A673 (cell line): ENCODE measurements around the gene SOBP. TPM values are rescaled to one million over a fixed set of nuclear protein-coding genes. Genes with fewer than 3 reads are reported as not detected.
A peak's percentile ranks its signal among the peaks of the same experiment; 100 is the strongest.

Experiments used
- BruUV-seq: library from RNA; stranded (reverse); fragments of 400-500 nt; replicated peaks from 2 replicates; lab custom pipeline; 2021; lab: Mats Ljungman, UMichigan
- CTCF ChIA-PET: fragments of 300-600 bp; sonication (Branson Sonifier 250); formaldehyde crosslinking; loops from one replicate; lab custom pipeline; 2022; ENCODE audit warnings: antibody characterized with exemption; lab: Charles Lee
- POLR2A ChIA-PET: fragments of 300-600 bp; sonication (Branson Sonifier 250); formaldehyde crosslinking; loops from one replicate; lab custom pipeline; 2022; ENCODE audit warnings: antibody characterized with exemption; ENCODE audit not compliant: low non-redundant PET; lab: Charles Lee
- DNase-seq: peaks from one replicate; pipeline ENCODE4 v3.0.0-alpha.2; 2015; ENCODE audit warnings: low spot score
- H3K27ac ChIP-seq: fragments of 200-600 bp; sonication (generic); 2 replicates; pipeline ENCODE4 v1.5.1; 2016; ENCODE audit warnings: mixed run types, low read depth, mild to moderate bottlenecking, mixed read lengths, antibody characterized with exemption, low read length; ENCODE audit not compliant: poor library complexity, severe bottlenecking
- H3K27me3 ChIP-seq: fragments of 200-600 bp; sonication (generic); replicated peaks from 2 replicates; pipeline ENCODE4 v1.6.1; 2017; ENCODE audit warnings: mixed run types, low read depth, mild to moderate bottlenecking, mixed read lengths, antibody characterized with exemption, low read length; ENCODE audit not compliant: insufficient read depth, poor library complexity
- H3K36me3 ChIP-seq: fragments of 200-600 bp; sonication (generic); 2 replicates; pipeline ENCODE4 v1.6.1; 2016; ENCODE audit warnings: mixed run types, mild to moderate bottlenecking, mixed read lengths, antibody characterized with exemption, low read length; ENCODE audit not compliant: insufficient read depth, poor library complexity, severe bottlenecking
- H3K4me1 ChIP-seq: fragments of 200-600 bp; sonication (generic); 2 replicates; pipeline ENCODE4 v1.6.1; 2017; ENCODE audit warnings: mixed run types, mild to moderate bottlenecking, mixed read lengths, antibody characterized with exemption, low read length; ENCODE audit not compliant: insufficient read depth, poor library complexity, severe bottlenecking
- H3K4me3 ChIP-seq: fragments of 200-600 bp; sonication (generic); 2 replicates; pipeline ENCODE4 v1.5.1; 2016; ENCODE audit warnings: low read depth, mixed run types, mild to moderate bottlenecking, mixed read lengths, low read length; ENCODE audit not compliant: poor library complexity, severe bottlenecking
- H3K9me3 ChIP-seq: fragments of 200-600 bp; sonication (generic); 2 replicates; pipeline ENCODE4 v1.6.1; 2016; ENCODE audit warnings: mixed run types, low read depth, mild to moderate bottlenecking, mixed read lengths, antibody characterized with exemption, low read length; ENCODE audit not compliant: poor library complexity, severe bottlenecking
- CTCF ChIP-seq: fragments of 300-800, 200-600 bp; sonication (generic); conservative IDR thresholded peaks from 2 replicates; pipeline ENCODE4 v1.5.1; 2017; ENCODE audit warnings: low read depth, mild to moderate bottlenecking, antibody characterized with exemption, low read length, moderate library complexity, mixed read lengths
- EZH2 ChIP-seq: fragments of 200-600 bp; sonication (generic); IDR thresholded peaks from 2 replicates; pipeline ENCODE4 v1.6.1; 2017; ENCODE audit warnings: borderline replicate concordance, low read depth, mild to moderate bottlenecking, mixed read lengths, antibody characterized with exemption, low read length; ENCODE audit not compliant: poor library complexity, severe bottlenecking
- intact Hi-C: fragments of 100-400 bp; cut with micrococcal nuclease; formaldehyde crosslinking; loops from one replicate; pipeline ENCODE4 v1.10.0; 2022; ENCODE audit not compliant: unreplicated experiment
- total RNA-seq: library from RNA; stranded (reverse); gene quantifications from 2 replicates; pipeline ENCODE4 v1.2.3, GENCODE V29; 2021

Gene SOBP
- total RNA-seq, 1 experiment from 2014 or later: 3.3 TPM

- no TSS peak for BruUV-seq
- Histone ChIP-seq H3K9me3 (no peaks in the 10 kb centered on the region), H3K27me3 (no peaks in the 10 kb centered on the region), H3K27ac (peak overlapping the region; percentile 79), H3K36me3 (no peaks in the 10 kb centered on the region), H3K4me1 (peaks cover 2% of the 10 kb centered on the region), H3K4me3 (peak overlapping the region; percentile 83)
- intact Hi-C loops: loop anchor here (10.0 kb wide), 1 partner anchor 145 kb away; no protein-coding TSS in a partner anchor
- TF ChIP-seq CTCF (no peak), EZH2 (no peak)
- peak; percentile 49 for DNase-seq
- ChIA-PET CTCF (interaction anchor here (0.5 kb wide), 1 partner anchor 31 kb away, joined by 3 read pairs; no protein-coding TSS in a partner anchor), POLR2A (no interaction called here)
Observed at GRCh38 chr6:107460083-107460631, 29.8 kb upstream of the SOBP start.

- BruUV-seq: no TSS peak
- Histone ChIP-seq H3K9me3 (no peaks in the 10 kb centered on the region), H3K27me3 (no peaks in the 10 kb centered on the region), H3K36me3 (no peaks in the 10 kb centered on the region), H3K4me1 (no peaks in the 10 kb centered on the region), H3K27ac (no peak overlapping the region), H3K4me3 (no peak overlapping the region)
- ChIA-PET POLR2A (no interaction called here), CTCF (no interaction called here)
- intact Hi-C loops: loop anchor here (10.0 kb wide), 1 partner anchor 151 kb away; no protein-coding TSS in a partner anchor
- no peak for DNase-seq
- no peak for TF ChIP-seq EZH2
- TF ChIP-seq CTCF: no peak
Observed at GRCh38 chr6:107466062-107466461, 23.9 kb upstream of the SOBP start.

- Histone ChIP-seq H3K36me3 (no peaks in the 10 kb centered on the region), H3K4me3 (no peak overlapping the region), H3K4me1 (no peaks in the 10 kb centered on the region), H3K27ac (no peak overlapping the region), H3K27me3 (no peaks in the 10 kb centered on the region), H3K9me3 (no peaks in the 10 kb centered on the region)
- intact Hi-C loops: no loop called here
- BruUV-seq: no TSS peak
- DNase-seq: no peak
- TF ChIP-seq CTCF: no peak
- no peak for TF ChIP-seq EZH2
- ChIA-PET CTCF (no interaction called here), POLR2A (no interaction called here)
Observed at GRCh38 chr6:107470364-107470763, 19.6 kb upstream of the SOBP start.
